DMS53 treated with DMSO at 0.1 percent for 48 hours (cell line): ENCODE results near the gene RPS14.
"Not testable (repeated sequence)": the region's sequence is repeated elsewhere in the genome, so short reads cannot be mapped to it uniquely, and the experiment has no call there.

Source experiments
- DNase-seq: peaks from one replicate; lab custom pipeline; 2025; ENCODE audit not compliant: unreplicated experiment; lab: John Stamatoyannopoulos, UW

RPS14 gene

DNA sequence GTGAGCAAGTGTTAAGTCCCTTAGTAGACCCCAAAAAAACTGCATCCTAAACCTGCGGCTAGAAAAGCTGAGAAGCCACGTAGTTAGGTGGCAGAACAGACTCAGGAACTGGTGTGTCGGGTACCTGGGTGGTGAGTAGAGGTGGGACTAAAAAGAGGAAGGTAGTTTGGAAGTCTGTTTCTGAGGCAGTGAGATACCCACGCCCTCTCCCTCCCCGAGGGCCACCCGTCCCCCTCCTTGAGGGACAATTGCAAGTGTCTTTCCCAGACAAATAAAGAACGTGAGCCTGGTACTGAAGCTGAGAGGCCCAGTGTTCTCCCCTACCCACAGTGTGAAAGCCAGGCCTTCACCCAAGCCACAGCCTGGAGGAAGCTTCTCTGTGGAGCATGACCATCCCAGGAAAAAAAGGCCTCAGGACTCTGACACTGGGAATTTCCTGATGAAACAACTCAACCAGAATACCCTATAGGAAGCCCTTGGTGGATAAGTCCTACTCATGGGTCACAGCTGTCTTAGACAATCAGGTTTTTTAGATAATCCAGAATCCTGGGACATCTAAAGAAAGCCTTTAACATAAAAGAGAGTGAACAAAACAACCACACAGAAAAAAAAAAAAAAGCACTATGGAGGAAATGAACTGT, 29.8 kb downstream of the RPS14 start:
- DNase-seq, result no peak

DNA sequence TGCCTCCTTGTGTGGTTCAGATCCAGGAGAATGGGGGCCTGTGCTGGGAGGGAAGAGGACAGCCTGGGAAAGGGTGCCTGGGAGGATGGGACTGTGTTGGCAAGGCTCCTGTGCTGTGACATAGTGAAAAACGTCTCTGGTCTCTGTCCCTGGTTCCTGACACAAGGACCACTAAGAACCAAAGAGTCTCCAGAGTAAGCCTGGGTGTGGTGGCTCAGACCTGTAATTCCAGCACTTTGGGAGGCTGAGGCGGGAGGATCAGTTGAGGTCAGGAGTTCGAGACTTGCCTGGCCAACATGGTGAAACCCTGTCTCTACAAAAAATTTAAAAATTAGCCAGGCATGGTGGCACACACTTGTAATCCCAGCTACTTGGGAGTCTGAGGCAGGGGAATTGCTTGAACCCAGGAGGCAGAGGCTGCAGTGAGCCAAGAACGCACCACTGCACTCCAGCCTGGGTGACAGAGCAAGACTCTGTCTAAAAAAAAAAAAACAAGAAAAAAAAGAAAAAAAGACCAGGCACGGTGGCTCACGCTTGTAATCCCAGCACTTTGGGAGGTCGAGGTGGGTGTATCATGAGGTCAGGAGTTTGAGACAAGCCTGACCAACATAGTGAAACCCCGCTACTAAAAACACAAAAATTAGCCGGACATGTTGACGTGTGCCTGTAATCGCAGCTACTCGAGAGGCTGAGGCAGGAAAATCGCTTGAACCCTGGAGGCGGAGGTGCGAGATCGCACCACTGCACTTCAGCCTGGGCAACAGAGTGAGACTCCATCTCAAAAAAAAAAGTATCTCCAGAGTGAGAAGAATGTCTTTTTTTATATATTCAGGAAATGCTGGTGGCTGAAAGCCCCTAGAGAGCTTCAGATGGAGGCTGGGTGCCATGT, 35.4 kb downstream of the RPS14 start:
- DNase-seq, result not testable (repeated sequence)

- no peak for DNase-seq
Observed at GRCh38 chr5:150413176-150413901, 36.2 kb downstream of the RPS14 start.

DNA sequence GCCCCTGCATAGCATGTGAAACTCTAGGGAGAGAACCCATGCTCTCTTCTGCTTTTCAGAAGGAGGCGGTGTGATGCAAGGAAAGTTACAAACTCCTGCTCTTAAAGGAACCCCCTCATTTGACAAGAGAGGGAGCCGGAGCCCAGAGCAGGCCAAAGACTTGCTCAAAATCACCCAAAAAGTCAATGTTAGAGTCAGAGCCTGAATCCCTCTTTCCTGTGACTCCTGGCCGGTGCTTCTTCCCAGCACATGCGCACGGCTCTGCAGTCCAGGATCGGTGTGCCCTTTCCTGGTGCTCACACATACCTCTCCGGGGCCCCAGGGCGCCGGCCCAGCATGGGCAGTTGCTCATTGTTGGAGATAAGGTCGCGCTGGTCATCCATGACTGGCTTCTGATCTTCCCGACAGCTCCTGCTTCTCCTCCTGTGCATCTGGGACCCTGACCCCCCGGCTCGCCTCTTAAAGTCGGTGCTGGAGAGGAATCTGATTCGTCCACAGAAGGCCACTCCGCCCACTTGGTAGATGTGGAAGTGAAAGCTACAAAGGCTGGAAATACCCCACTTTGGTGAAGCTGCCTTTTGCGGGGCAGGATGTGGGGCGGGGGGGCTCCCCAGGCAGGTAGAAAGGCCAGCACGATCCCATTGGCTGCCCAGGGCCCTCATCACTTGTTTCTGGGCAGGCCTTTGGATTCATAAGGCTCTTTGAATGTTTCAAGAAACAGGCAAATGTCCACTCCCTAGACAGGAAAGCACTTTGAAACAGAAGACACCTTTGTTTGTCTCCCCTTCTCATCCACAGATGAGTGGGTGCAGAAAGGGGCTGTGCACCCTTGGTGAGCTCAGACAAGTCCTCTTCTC, 37.0 kb downstream of the RPS14 start, which contains the start of gene CD74:
Gene CD74 (minus strand): TSS at position 592 of the 857 bp plus-strand sequence. CDS start 161 bp downstream, at position 431.
- peak; percentile 69 for DNase-seq

DNA sequence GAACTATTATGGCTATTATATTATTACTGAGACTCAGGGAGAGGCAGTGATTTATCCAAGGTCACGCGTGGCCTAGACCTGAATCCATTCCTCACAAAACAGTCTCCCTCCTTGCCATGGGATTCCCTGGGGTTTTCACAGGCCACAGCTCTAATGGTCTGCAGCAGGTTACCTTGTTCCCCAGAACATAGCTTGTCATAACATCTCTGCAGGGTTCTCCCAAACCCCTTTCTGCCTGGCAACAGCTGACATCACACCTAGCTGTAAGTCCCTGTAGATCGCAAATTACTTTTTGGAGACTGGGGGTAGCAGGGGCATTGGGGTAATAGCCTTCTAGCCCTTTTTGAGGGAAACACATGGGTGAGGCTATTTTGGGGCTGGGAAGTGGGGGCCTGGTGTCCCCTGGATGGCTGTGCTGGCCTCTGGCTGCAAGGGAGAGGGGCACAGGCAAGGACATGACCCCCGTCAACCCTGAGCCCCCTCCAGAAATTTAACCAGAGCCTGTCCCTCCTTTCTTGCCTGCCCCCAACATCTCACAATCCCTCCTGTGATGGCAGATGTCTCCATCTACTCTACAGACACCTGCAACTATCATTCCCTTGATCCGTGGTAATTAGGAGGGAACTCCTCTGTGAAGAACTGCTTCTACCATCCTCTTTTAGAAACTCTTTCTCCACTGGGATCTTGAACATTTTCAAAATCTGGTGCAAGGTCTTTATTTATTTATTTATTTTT, 38.1 kb downstream of the RPS14 start:
- DNase-seq, result no peak

DNA sequence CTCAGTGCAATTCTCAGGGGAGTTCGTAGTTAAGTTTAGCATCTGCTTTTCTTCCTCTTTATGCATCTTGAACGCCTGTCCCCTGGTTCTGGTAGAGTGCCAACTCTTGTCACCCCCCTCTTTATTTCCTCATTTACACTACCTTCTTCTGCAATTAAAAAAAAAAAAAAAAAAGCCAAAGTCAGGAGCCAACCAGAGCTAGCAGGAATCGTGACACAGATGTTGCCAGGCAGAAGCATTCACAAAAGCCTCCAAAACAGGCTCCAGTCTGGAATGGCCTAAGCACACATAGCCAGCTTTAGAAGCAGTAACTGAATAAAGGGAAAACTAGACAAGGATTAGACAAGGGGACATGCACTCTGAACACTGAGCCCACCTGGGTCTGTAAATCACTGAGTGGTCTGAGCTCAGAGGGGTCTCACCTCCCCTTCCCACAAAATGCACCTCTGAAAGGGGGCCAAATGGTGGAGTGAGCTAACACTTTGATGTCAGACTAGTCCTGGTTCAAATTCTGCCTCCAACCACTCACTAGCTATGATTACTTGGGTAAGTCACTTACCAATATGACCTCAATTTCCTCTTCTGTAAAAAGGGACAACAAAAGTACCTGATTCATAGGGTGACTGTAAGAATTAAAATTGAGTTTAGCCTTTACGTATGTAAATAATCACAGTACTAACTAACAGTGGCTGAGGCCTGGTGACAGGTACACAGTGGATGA, 38.9 kb downstream of the RPS14 start:
- peak; percentile 87 for DNase-seq

DNA sequence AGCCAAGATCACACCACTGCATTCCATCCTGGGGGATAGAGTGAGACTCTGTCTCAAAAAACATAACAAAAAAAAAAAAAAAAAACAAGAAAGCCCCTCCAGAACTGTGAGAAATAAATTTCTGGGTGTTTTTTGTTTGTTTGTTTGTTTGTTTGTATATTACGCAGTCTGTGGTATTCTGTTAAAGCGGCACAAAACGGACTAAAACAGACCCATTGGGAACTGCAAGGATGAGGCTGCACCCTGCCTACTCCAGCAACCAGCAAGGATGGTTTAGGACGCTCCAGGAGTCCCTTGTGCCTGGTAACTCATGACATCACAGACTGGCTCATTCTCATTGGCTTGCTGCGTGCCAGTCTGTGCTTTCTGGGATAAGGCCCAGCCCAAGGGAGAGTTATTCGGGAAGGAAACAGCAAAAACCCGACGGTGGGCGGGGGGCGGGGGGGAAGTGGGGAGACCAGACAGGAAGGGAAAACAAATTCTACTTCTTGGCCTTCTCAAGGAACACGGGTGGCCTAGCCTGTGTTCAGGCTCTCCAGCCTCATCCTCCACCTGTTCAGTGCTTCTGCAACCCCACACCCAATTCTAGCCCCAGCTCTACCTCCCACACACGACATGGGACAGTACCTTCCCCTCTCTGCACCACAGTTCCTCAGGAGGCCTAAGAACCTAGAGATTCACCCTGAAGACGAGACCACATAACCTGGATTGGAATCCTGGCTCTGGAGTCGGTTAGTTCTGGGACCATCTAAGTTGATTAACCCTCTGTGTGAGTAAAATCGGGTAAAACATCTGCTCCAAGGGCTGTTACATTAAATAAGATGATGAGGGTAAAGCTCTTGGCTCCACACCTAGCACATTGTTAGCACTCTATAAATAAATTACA, 39.7 kb downstream of the RPS14 start:
- DNase-seq, result peak; percentile 93

GRCh38 chr5:150408231-150408943, 41.2 kb downstream of the RPS14 start:
- no peak for DNase-seq

DNA sequence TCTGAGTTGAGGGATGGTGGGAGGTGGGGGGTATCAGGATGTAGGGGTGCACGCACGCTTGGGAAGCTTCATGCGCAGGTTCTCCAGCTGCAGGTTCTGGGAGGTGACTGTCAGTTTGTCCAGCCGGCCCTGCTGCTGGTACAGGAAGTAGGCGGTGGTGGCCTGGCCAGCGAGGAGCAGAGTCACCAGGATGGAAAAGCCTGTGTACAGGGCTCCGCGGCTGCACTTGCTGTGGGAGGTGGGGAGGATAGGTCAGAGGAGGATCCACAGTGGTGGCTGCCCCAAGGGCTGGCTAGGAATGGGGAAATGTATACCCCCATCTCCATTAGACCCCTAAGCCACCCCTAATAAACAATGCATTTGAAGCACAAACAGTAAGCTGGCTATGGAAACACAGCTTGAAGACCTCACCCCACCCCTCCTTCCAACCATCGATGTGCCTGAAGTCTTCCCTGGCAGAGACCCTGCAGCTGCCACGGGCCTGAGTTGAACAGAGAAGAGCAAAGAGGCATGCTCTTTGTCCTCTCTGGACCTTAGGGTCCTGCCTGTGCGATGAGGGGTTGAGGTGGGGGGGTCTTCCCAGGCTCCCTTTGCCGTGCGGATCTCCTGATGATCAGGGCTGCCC, 42.3 kb downstream of the RPS14 start:
- no peak for DNase-seq

DNA sequence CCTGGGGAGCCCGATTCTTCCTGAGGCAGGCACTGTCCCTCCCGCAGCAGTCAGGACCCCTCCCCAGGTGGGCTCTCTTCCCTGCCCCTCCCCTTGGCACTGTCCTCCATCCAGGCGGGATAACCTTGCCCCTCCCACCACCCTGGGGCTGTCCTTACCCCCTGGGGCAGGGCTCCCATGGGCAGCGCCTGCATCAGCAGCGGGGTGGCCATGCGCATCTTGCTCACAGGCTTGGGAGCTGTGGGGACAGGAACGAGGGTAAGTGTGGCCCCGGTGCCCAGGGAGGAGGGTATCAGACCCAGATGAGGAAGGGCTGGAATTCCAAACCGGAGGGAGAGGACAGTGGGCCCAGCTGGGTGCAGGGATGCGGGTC, 42.8 kb downstream of the RPS14 start:
- DNase-seq, result no peak

GRCh38 chr5:150406103-150406722, 43.3 kb downstream of the RPS14 start:
- no peak for DNase-seq

GRCh38 chr5:150404941-150405816, 44.4 kb downstream of the RPS14 start:
- DNase-seq, result no peak

- DNase-seq, result no peak
Observed at GRCh38 chr5:150404535-150404934, 45.0 kb downstream of the RPS14 start.

- DNase-seq, result no peak
Observed at GRCh38 chr5:150404121-150404520, 45.4 kb downstream of the RPS14 start.

GRCh38 chr5:150402901-150403342, 46.6 kb downstream of the RPS14 start:
- no peak for DNase-seq

- no peak for DNase-seq
Observed at GRCh38 chr5:150402229-150402773, 47.2 kb downstream of the RPS14 start.
